HuH-7.5 (cell line): Measurements from ENCODE around the gene SLC16A9.
A peak's percentile ranks its signal among the peaks of the same experiment; 100 is the strongest.

Experiments
- DNase-seq: peaks from one replicate; pipeline ENCODE4 v3.0.0; 2011; ENCODE audit warnings: low spot score

The SLC16A9 gene

GRCh38 chr10:59718257-59718656 lies 8.6 kb upstream of the SLC16A9 start:
- DNase-seq = no peak

GRCh38 chr10:59713196-59713821 lies 3.7 kb upstream of the SLC16A9 start:
- no peak for DNase-seq

- no peak for DNase-seq
Observed at GRCh38 chr10:59711871-59712494, 2.3 kb upstream of the SLC16A9 start.

GRCh38 chr10:59708816-59709394 lies 745 bp downstream of the SLC16A9 start:
- DNase-seq = peak; percentile 41

GRCh38 chr10:59706851-59707797 lies 2.5 kb downstream of the SLC16A9 start:
- no peak for DNase-seq

GRCh38 chr10:59705931-59706330 lies 3.7 kb downstream of the SLC16A9 start:
- DNase-seq = no peak

GRCh38 chr10:59704630-59705029 lies 5.0 kb downstream of the SLC16A9 start:
- no peak for DNase-seq

GRCh38 chr10:59702347-59702746 lies 7.3 kb downstream of the SLC16A9 start:
- no peak for DNase-seq

GRCh38 chr10:59700709-59701108 lies 8.9 kb downstream of the SLC16A9 start:
- no peak for DNase-seq

GRCh38 chr10:59698326-59698725 lies 11.3 kb downstream of the SLC16A9 start:
- DNase-seq = no peak

GRCh38 chr10:59695637-59696036 lies 14.0 kb downstream of the SLC16A9 start:
- DNase-seq = no peak

GRCh38 chr10:59694936-59695335 lies 14.7 kb downstream of the SLC16A9 start:
- no peak for DNase-seq

GRCh38 chr10:59692113-59692512 lies 17.5 kb downstream of the SLC16A9 start:
- DNase-seq = no peak

- no peak for DNase-seq
Observed at GRCh38 chr10:59688921-59689351, 20.7 kb downstream of the SLC16A9 start.

- DNase-seq = no peak
Observed at GRCh38 chr10:59687657-59688056, 22.0 kb downstream of the SLC16A9 start.

- no peak for DNase-seq
Observed at GRCh38 chr10:59684006-59684405, 25.6 kb downstream of the SLC16A9 start.

- DNase-seq = no peak
Observed at GRCh38 chr10:59682986-59683937, 26.4 kb downstream of the SLC16A9 start.

- DNase-seq = no peak
Observed at GRCh38 chr10:59680199-59680598, 29.5 kb downstream of the SLC16A9 start.

GRCh38 chr10:59678884-59679301 lies 30.8 kb downstream of the SLC16A9 start:
- DNase-seq = no peak

- DNase-seq = no peak
Observed at GRCh38 chr10:59677253-59677831, 32.3 kb downstream of the SLC16A9 start.

- DNase-seq = no peak
Observed at GRCh38 chr10:59675812-59676211, 33.8 kb downstream of the SLC16A9 start.
